ENCODE measurements around the gene GBA2.

The GBA2 gene

GRCh38 chr9:35763803-35764202, 14.8 kb upstream of the GBA2 start:
- no peak for DNase-seq (ENCODE audit: low read depth)

- DNase-seq (ENCODE audit: low read depth), result no peak
Observed at GRCh38 chr9:35763181-35763580, 14.2 kb upstream of the GBA2 start.

DNA sequence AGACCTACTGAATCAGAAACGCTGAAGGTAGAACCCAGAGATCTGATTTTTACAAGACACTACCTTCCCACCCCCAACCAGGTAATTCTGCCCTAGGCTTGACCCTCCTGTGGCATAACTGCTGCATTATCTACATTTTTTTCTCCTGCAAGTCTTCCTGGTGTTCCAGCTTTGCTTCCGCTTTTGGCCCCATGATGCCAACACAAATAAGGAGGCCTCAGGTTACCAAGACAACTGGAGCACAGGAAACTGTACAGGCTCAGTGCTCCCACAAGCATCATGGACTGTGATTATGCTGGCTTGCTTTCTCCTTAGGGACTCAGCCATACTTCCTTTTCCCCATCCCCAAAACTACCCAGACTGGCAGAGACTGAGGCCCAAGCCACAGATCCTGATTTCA, 11.6 kb upstream of the GBA2 start:
- DNase-seq (ENCODE audit: low read depth), result no peak

GRCh38 chr9:35759795-35760194, 10.8 kb upstream of the GBA2 start:
- DNase-seq (ENCODE audit: low read depth), result no peak

GRCh38 chr9:35758475-35759050, 9.5 kb upstream of the GBA2 start:
- no peak for DNase-seq (ENCODE audit: low read depth)

DNA sequence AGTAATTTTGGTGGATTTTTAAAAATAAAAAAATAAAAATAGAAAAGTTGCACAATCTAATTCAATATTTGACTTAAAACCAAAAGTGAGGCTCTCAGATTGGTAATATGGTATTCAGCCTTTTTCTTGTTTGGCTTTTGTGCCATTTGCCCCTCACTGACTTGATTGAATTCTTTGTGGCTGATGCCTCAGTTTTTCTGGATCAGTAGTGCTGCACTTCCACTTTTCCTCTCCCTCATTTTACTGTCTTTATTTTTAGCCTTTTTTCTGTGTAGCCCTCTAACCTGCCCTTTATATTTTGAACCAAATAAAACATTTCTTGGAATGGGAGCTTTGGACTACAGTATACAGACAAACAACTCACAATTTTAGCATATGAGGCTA, 8.9 kb upstream of the GBA2 start:
- DNase-seq (ENCODE audit: low read depth), result no peak

DNA sequence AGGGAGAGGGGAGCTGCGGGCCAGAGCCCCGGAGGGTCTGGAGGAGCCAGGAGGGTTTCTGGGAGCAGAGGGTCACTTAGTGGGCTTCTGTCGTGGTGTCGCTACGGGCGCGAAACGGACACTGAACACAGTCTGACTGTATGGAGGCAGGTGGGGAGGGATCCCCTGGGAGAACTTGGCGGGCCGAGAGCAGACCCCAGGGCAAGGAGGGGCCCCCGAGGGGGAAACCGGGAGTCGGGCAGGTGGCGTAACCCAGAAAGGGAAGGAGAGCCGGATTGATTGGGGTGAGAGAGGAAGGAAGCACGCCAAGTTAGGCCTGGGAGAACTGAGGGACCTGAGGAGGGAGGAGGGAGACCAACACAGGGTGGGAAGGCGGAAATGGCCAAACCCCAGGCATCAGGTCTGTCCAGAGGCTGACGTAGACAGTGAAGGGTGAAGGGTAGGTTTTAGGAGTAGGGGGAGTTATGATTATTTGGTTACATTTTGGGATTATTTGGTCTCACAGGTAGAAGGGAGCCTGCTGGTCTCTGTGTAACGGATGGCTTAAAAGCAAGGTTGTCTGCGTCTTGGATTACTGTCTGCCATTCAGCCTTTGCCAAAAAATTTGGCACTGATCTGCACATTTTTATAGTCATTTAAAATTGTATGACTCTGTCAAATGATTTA, 8.3 kb upstream of the GBA2 start:
- DNase-seq (ENCODE audit: low read depth), result no peak

DNA sequence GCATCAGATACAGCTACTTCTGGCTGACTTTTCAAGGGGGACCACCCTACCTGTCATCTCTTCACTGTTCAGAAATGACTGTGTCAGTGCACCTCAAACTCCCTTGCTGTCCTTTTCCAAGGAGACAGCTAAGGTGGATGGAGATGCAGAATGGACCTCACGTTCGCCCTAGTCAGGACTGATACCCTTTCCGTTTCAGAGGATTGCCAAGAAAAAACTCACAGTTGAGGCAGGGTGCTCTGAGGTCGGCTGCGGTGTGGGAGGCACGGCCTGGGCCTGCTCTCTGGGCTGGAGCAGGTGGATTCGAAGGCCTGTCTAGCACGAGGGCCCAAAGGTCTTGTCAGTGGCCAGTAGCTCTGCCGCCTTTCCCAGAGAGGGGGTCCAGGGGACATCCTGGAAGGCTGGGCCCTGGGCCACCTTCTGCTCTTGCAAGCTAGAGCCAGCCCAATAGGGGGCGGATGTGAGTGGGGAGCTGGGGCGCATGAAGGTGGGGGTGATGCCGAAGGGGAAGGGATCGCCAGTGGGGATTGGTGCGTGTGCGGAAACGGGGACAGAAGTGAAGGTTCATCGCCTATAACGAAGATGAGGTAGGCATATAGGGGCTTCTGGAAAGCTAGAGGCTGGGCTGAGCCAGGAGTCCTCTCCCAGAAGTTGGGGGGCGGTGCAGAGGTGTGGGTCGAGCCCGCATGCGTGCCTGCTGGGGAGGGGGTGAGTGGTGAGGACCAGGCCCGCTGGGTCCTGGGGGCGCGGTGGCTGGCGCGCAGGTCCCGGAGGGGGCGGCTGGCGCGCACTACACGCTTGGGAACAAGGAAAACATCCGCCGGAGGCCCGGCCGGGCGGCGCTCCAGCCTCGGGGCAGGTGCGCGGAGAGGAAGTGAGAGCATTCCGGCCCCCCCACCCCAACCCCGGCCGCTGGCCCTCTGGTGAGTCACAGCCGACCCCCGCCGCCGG, 7.5 kb upstream of the GBA2 start:
- DNase-seq (ENCODE audit: low read depth), result peak; percentile 67

GRCh38 chr9:35755071-35755470, 6.0 kb upstream of the GBA2 start:
- no peak for DNase-seq (ENCODE audit: low read depth)

GRCh38 chr9:35754264-35754663, 5.2 kb upstream of the GBA2 start, which contains the start of gene MSMP:
Gene MSMP (minus strand): TSS chr9:35754276. CDS start chr9:35754129, 147 bp downstream.
- no peak for DNase-seq (ENCODE audit: low read depth)

- DNase-seq (ENCODE audit: low read depth), result no peak
Observed at GRCh38 chr9:35753466-35753865, 4.4 kb upstream of the GBA2 start.

- DNase-seq (ENCODE audit: low read depth), result no peak
Observed at GRCh38 chr9:35750256-35750531, 1.2 kb upstream of the GBA2 start.

DNA sequence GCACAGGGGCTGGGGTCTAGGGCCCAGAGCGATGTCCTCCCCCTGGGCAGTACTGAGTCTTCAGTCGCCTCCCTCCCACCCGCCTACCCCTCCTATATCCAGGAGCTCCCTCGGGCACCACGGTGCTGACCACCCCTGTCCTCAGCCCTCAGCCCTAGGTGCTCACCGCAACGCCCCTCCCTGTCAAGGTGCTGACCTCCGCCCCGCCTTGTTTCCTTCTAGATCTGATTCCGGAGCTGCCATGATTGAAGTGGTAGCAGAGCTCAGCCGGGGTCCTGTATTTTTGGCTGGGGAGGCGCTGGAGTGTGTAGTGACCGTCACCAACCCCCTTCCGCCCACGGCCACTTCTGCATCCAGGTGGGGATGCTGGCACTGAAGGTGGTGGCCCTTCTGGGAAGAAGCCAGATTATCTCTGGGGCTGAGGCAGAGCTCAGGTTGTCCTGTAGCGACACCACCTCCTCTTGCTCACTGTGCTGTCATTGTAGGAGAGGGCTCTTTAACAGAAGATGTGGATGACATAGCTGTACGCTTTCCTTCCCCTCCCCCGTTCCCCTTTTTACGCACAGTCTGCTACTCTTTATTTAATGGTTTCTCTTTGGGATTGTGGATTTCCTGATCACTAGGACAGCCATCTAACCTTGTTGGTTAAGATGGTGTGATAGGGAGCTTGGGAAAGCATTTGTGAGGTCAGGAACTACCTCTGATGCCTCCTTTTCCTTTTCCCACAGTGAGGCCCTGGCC, 657 bp upstream of the GBA2 start:
- DNase-seq (ENCODE audit: low read depth), result no peak

DNA sequence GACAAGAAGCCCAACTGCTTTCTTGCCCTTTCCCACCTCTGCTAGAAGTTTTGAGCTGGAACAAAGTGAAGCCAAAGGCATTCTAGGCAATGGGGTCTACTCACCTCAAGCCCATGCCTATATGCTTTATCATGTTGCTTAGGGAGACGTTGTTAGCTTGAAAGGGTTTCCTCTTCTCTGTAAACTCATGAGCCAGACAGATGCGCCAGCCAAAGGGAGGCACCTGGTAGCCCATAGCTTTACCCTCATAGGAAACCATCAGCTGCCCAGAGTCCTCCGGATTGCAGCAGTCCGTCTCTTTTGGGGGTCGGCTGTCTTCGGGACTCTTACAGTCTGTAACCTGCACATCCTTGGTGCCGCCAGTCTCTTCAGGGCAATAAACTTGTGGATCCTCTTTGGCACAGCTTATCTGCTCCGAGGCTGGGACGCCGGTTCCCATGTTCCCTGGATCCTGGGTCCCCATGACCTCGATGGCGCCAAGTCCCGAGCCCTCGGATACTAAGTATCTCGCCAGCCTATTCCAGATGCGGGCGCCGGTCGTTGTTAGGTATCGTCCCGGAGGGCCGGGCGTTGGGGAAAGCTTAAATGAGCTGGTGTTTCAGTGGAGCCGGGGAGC, 678 bp downstream of the GBA2 start:
- DNase-seq (ENCODE audit: low read depth), result no peak

DNA sequence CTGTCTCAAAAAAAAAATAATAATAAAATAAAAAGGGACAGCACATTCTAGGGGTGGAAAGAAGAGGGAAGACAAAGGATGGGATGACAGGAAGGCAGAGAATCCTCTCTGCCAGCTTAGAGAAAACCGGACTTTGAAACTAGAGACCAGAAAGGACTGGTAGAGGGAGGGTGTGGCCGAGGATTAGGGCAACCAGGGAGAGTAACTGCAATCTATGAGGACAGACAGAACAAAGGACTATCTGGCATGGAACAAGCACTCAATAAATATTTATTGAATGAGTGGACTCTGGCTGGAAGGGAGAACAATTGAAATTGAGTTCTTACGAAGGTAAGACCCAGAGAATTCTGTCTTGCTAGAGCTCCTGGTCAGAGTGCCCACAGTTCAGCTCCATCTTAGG, 2.4 kb downstream of the GBA2 start:
- DNase-seq (ENCODE audit: low read depth), result no peak

GRCh38 chr9:35745569-35745968, 3.5 kb downstream of the GBA2 start:
- DNase-seq (ENCODE audit: low read depth), result no peak

- no peak for DNase-seq (ENCODE audit: low read depth)
Observed at GRCh38 chr9:35743880-35744518, 5.0 kb downstream of the GBA2 start.

GRCh38 chr9:35743452-35743851, 5.6 kb downstream of the GBA2 start:
- DNase-seq (ENCODE audit: low read depth), result no peak

GRCh38 chr9:35741740-35742139, 7.3 kb downstream of the GBA2 start:
- no peak for DNase-seq (ENCODE audit: low read depth)

DNA sequence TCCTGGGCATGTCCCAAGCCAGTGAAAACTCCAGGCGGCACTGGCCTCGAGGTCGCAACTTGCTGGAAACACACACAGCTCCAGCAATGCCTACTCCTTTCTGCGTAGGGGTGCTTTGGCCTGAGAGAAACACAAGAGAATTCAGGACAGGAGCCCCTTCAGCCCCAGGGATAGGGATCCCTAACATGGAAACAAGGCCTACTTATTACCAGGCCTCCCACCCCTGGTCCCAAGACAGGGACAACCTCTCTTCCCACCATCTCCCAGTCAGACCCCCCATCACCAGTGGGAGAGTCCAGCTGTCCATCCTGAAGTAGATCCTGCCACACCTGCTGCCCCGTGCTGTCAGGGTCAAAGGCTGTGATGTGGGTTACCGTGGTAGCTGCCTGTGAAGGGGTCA, 8.8 kb downstream of the GBA2 start:
- DNase-seq (ENCODE audit: low read depth), result no peak

- DNase-seq (ENCODE audit: low read depth), result no peak
Observed at GRCh38 chr9:35738924-35739323, 10.1 kb downstream of the GBA2 start.

GRCh38 chr9:35738186-35738585, 10.8 kb downstream of the GBA2 start:
- DNase-seq (ENCODE audit: low read depth), result no peak

All from stimulated activated CD8-positive, alpha-beta memory T cell treated with anti-CD3 and anti-CD28 coated beads, Interleukin-15, amount 100 ng/mL, for 1 hour (primary cell).